HCT116 (cell line): ENCODE data around the gene EPB41L4A. TPM values are rescaled to one million over a fixed set of nuclear protein-coding genes. Genes with fewer than 3 reads are reported as not detected.

Experiments used
- ATAC-seq: fragments of 200-7000 bp; cut with Tn5 transposase; 2 replicates; pipeline ENCODE4 v1.9.1; 2020; ENCODE audit warnings: mild to moderate bottlenecking, moderate library complexity
- BruUV-seq: library from RNA; stranded (reverse); fragments of 400-500 nt; replicated peaks from 2 replicates; lab custom pipeline; 2021; lab: Mats Ljungman, UMichigan
- CTCF ChIA-PET: fragments of 300-600 bp; sonication (Branson Sonifier 250); formaldehyde crosslinking; loops from one replicate; lab custom pipeline; 2021; ENCODE audit warnings: antibody characterized with exemption; lab: Charles Lee
- POLR2A ChIA-PET: fragments of 300-600, 350-600 bp; sonication (Branson Sonifier 250); formaldehyde crosslinking; loops from one replicate; lab custom pipeline; 2021; ENCODE audit warnings: antibody characterized with exemption; lab: Charles Lee
- RAD21 ChIA-PET, 2 experiments: fragments of 300-600 bp; sonication (Branson Sonifier 250); formaldehyde crosslinking; loops; one replicate each; lab custom pipeline; 2023; ENCODE audit warnings: low total read pairs in 2 of 2; ENCODE audit not compliant: uncharacterized antibody in 2 of 2, unreplicated experiment in 2 of 2, low non-redundant PET in 1 of 2; lab: Charles Lee
- DNase-seq: peaks from one replicate; pipeline ENCODE4 v3.0.0-alpha.2; 2010; ENCODE audit warnings: low read depth, low spot score
- H2AFZ ChIP-seq: fragments of 200-600 bp; shearing (Covaris generic), sonication (generic); 2 replicates; pipeline ENCODE4 v1.6.1; 2017; ENCODE audit warnings: low read depth, mixed run types, mixed read lengths, antibody characterized with exemption, low read length; ENCODE audit not compliant: poor library complexity, severe bottlenecking
- H3K27ac ChIP-seq: 2 replicates; pipeline ENCODE4 v1.5.1; 2012; ENCODE audit warnings: low read depth, low read length
- H3K27me3 ChIP-seq: fragments of 200-600 bp; sonication (generic); 2 replicates; pipeline ENCODE4 v1.6.1; 2016; ENCODE audit warnings: mixed run types, low read length, mixed read lengths; ENCODE audit not compliant: insufficient read depth
- H3K36me3 ChIP-seq, 2 experiments: fragments of 200-500 bp in 1 of 2; fragments of 200-600 bp in 1 of 2; sonication (Bioruptor generic) in 1 of 2; sonication (generic) in 1 of 2; 2 replicates each; pipeline versions ENCODE4 v1.5.1 to v1.6.1; 2014 to 2016; ENCODE audit warnings: low read length in 2 of 2, inconsistent platforms in 1 of 2, mixed read lengths in 1 of 2, mixed run types in 1 of 2; ENCODE audit not compliant: insufficient read depth in 2 of 2, control insufficient read depth in 1 of 2
- H3K4me1 ChIP-seq, 2 experiments: fragments of 200-600 bp in 1 of 2; sonication (generic) in 1 of 2; 2 replicates each; pipeline versions ENCODE4 v1.5.1 to v1.6.1; 2012 to 2017; ENCODE audit warnings: low read length in 2 of 2, inconsistent platforms in 1 of 2, mild to moderate bottlenecking in 1 of 2, mixed read lengths in 1 of 2, mixed run types in 1 of 2, moderate library complexity in 1 of 2; ENCODE audit not compliant: insufficient read depth in 2 of 2, control insufficient read depth in 1 of 2
- H3K4me2 ChIP-seq: fragments of 200-600 bp; sonication (generic); 2 replicates; pipeline ENCODE4 v1.6.1; 2017; ENCODE audit warnings: mixed run types, low read length, mixed read lengths
- H3K4me3 ChIP-seq, 2 experiments: fragments of 200-600 bp in 1 of 2; sonication (generic) in 1 of 2; replicated peaks in 1 of 2; 2 replicates each; pipeline ENCODE4 v1.5.1; 2011 to 2016; ENCODE audit warnings: low read length in 2 of 2, control low read depth in 1 of 2, low read depth in 1 of 2, mild to moderate bottlenecking in 1 of 2, mixed read lengths in 1 of 2, mixed run types in 1 of 2
- H3K79me2 ChIP-seq: fragments of 200-600 bp; sonication (generic); 2 replicates; pipeline ENCODE4 v1.6.1; 2017; ENCODE audit warnings: mild to moderate bottlenecking, mixed run types, low read length, moderate library complexity, mixed read lengths; ENCODE audit not compliant: insufficient read depth
- H3K9ac ChIP-seq: fragments of 200-600 bp; sonication (generic); 2 replicates; pipeline ENCODE4 v1.6.1; 2016; ENCODE audit warnings: low read length, mixed read lengths
- H3K9me2 ChIP-seq: fragments of 200-600 bp; sonication (generic), shearing (Covaris generic); 2 replicates; pipeline ENCODE4 v1.6.1; 2017; ENCODE audit warnings: mixed run types, mild to moderate bottlenecking, moderate library complexity; ENCODE audit not compliant: insufficient read depth
- H3K9me3 ChIP-seq, 2 experiments: fragments of 200-500 bp in 1 of 2; fragments of 200-600 bp in 1 of 2; sonication (Bioruptor generic) in 1 of 2; sonication (generic) in 1 of 2; 2 replicates each; pipeline ENCODE4 v1.6.1; 2014 to 2017; ENCODE audit warnings: low read length in 2 of 2, mixed read lengths in 2 of 2, inconsistent platforms in 1 of 2, low read depth in 1 of 2, mild to moderate bottlenecking in 1 of 2, mixed run types in 1 of 2, moderate library complexity in 1 of 2; ENCODE audit not compliant: control insufficient read depth in 1 of 2, insufficient read depth in 1 of 2
- H4K20me1 ChIP-seq: fragments of 200-600 bp; sonication (generic), shearing (Covaris generic); 2 replicates; pipeline ENCODE4 v1.6.1; 2017; ENCODE audit warnings: mixed run types, mild to moderate bottlenecking, moderate library complexity; ENCODE audit not compliant: insufficient read depth
- CBX3 ChIP-seq: IDR thresholded peaks from 2 replicates; pipeline ENCODE4 v1.6.1; 2012; ENCODE audit warnings: low read depth
- CEBPB ChIP-seq: IDR thresholded peaks from 2 replicates; pipeline ENCODE4 v1.6.1; 2012; ENCODE audit warnings: low read depth
- EGR1 ChIP-seq: IDR thresholded peaks from 2 replicates; pipeline ENCODE4 v1.6.1; 2012; ENCODE audit warnings: low read depth
- ELF1 ChIP-seq: IDR thresholded peaks from 2 replicates; pipeline ENCODE4 v1.6.1; 2012; ENCODE audit warnings: low read depth, borderline replicate concordance
- FOSL1 ChIP-seq: IDR thresholded peaks from 2 replicates; pipeline ENCODE4 v1.6.1; 2012; ENCODE audit warnings: low read depth
- JUND ChIP-seq: IDR thresholded peaks from 2 replicates; pipeline ENCODE4 v1.6.1; 2012
- MAX ChIP-seq: IDR thresholded peaks from 2 replicates; pipeline ENCODE4 v1.6.1; 2012
- POLR2A ChIP-seq: IDR thresholded peaks from 2 replicates; pipeline ENCODE4 v1.7.0; 2011; ENCODE audit warnings: borderline replicate concordance; ENCODE audit not compliant: insufficient read depth, insufficient read length; ENCODE audit errors: extremely low read depth
- RAD21 ChIP-seq: IDR thresholded peaks from 2 replicates; pipeline ENCODE4 v1.6.1; 2012; ENCODE audit warnings: low read depth, mild to moderate bottlenecking
- REST ChIP-seq: IDR thresholded peaks from 2 replicates; pipeline ENCODE4 v1.6.1; 2012; ENCODE audit warnings: low read depth
- SIN3A ChIP-seq: IDR thresholded peaks from 2 replicates; pipeline ENCODE4 v1.6.1; 2012; ENCODE audit warnings: low read depth
- SP1 ChIP-seq: IDR thresholded peaks from 2 replicates; pipeline ENCODE4 v1.6.1; 2012; ENCODE audit warnings: low read depth
- SRF ChIP-seq: IDR thresholded peaks from 2 replicates; pipeline ENCODE4 v1.6.1; 2012; ENCODE audit warnings: low read depth
- ZBTB33 ChIP-seq: IDR thresholded peaks from 2 replicates; pipeline ENCODE4 v1.6.1; 2011; ENCODE audit warnings: mild to moderate bottlenecking, low read length, moderate library complexity; ENCODE audit not compliant: insufficient replicate concordance; ENCODE audit errors: extremely low read depth
- ZNF274 ChIP-seq: fragments of 200-500 bp; sonication (Bioruptor generic); IDR thresholded peaks from 2 replicates; pipeline ENCODE4 v1.6.1; 2014; ENCODE audit warnings: mild to moderate bottlenecking, low read depth, low read length, inconsistent platforms
- intact Hi-C: fragments of 100-400 bp; cut with micrococcal nuclease; formaldehyde crosslinking; loops from 2 replicates; pipeline ENCODE4 v1.10.0; 2022
- total RNA-seq: library from RNA; stranded (reverse); gene quantifications from one replicate; pipeline ENCODE4 v1.2.1, GENCODE V29; 2021; ENCODE audit not compliant: unreplicated experiment

EPB41L4A gene
- total RNA-seq, 1 experiment from 2014 or later, result 2.8 TPM

GRCh38 chr5:112154940-112155686 is 264.0 kb downstream of the EPB41L4A start:
- Histone ChIP-seq H3K4me1 (peaks cover 0 to 1% of the 10 kb centered on the region in 2 experiments; a peak in 1 of 4 replicates), H3K27ac (no peak overlapping the region), H3K4me3 (no peak overlapping the region), H3K27me3 (no peaks in the 10 kb centered on the region), H3K79me2 (no peaks in the 10 kb centered on the region), H3K36me3 (no peaks in the 10 kb centered on the region), H3K9me2 (no peaks in the 10 kb centered on the region), H2AFZ (no peak overlapping the region), H4K20me1 (no peaks in the 10 kb centered on the region), H3K4me2 (no peak overlapping the region), H3K9ac (no peak overlapping the region), H3K9me3 (no peaks in the 10 kb centered on the region)
- RAD21 ChIA-PET, result no interaction called here
- ATAC-seq (no peak), DNase-seq (no peak)
- CTCF ChIA-PET, result no interaction called here
- TF ChIP-seq CEBPB (no peak), RAD21 (no peak), MAX (no peak), SRF (no peak), POLR2A (no peak), ZNF274 (no peak), SP1 (no peak), EGR1 (no peak), JUND (no peak), FOSL1 (no peak), CBX3 (no peak), SIN3A (no peak), ZBTB33 (no peak), REST (no peak), ELF1 (no peak)
- intact Hi-C loops, result no loop called here
- POLR2A ChIA-PET, result no interaction called here
- no TSS peak for BruUV-seq
